ENCODE results near the gene CBFB. TPM values are rescaled to one million over a fixed set of nuclear protein-coding genes. Genes with fewer than 3 reads are reported as not detected.
A peak's percentile ranks its signal among the peaks of the same experiment; 100 is the strongest.

The CBFB gene
- total and polyA plus RNA-seq, 2 of the 13 experiments (the other 11 are each of a cell fraction or from before 2014, with no cell fraction given): 22.1 to 70.8 TPM

DNA sequence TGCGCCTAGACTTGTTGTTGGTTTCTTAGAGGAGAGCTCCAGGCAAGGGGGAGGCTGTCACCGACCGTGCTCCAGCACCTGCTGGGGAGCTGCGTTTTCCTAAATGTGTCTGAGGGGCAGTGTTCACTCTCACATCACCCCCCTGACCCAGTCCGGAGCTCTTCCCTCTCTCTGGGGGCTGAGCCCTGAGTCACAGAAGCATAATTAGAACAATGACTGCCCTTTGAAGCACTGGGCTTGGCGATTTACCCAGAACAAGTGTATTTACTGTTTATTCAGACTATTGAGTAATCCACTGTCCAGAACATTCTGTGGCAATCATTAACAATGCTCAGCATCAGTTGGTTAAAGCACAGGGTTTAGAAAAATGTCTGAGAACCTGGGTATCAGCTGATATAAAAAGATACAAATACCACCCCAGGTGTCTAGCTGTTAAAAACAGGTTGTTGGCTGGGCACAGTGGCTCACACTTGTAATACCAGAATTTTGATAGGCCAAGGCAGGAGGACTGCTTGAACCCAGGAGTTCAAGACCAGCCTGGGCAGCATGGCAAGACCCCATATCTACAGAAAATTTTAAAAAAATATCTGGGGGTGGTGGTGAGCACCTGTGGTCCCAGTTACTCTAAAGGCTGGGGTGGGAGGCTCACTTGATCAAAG is 32.5 kb upstream of the CBFB start (continued):
- no peak for TF ChIP-seq ZNF256 (CRISPR knock-in tag; conservative IDR thresholded peaks at IDR 0.05)
- TF ChIP-seq KAT8 (CRISPR knock-in tag; IDR thresholded peaks at IDR 0.05): peak; percentile 61; the same call in 1 of the 2 replicates
- TF ChIP-seq TOPORS (CRISPR knock-in tag; IDR thresholded peaks at IDR 0.05): no peak
- TF ChIP-seq SMAD1 (CRISPR knock-in tag; IDR thresholded peaks at IDR 0.05; ENCODE audit: borderline replicate concordance, low read depth): no peak
- TF ChIP-seq MEF2D (CRISPR knock-in tag; IDR thresholded peaks at IDR 0.05): 0 out of 2 replicates have a peak, but pooled peaks have one; percentile 53
- TF ChIP-seq ISL2 (CRISPR knock-in tag; IDR thresholded peaks at IDR 0.05): peak; percentile 46; the same call in 1 of the 2 replicates
- TF ChIP-seq ZFY (CRISPR knock-in tag; IDR thresholded peaks at IDR 0.05): 0 out of 2 replicates have a peak, but pooled peaks have one; percentile 19
- TF ChIP-seq HOXA9 (CRISPR knock-in tag; IDR thresholded peaks at IDR 0.05; ENCODE audit: borderline replicate concordance): no peak
- no peak for TF ChIP-seq CHCHD3 (CRISPR knock-in tag; IDR thresholded peaks at IDR 0.05)
- TF ChIP-seq, protein P1, sequence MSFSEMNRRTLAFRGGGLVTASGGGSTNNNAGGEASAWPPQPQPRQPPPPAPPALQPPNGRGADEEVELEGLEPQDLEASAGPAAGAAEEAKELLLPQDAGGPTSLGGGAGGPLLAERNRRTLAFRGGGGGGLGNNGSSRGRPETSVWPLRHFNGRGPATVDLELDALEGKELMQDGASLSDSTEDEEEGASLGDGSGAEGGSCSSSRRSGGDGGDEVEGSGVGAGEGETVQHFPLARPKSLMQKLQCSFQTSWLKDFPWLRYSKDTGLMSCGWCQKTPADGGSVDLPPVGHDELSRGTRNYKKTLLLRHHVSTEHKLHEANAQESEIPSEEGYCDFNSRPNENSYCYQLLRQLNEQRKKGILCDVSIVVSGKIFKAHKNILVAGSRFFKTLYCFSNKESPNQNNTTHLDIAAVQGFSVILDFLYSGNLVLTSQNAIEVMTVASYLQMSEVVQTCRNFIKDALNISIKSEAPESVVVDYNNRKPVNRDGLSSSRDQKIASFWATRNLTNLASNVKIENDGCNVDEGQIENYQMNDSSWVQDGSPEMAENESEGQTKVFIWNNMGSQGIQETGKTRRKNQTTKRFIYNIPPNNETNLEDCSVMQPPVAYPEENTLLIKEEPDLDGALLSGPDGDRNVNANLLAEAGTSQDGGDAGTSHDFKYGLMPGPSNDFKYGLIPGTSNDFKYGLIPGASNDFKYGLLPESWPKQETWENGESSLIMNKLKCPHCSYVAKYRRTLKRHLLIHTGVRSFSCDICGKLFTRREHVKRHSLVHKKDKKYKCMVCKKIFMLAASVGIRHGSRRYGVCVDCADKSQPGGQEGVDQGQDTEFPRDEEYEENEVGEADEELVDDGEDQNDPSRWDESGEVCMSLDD (CRISPR knock-in tag; IDR thresholded peaks at IDR 0.05; ENCODE audit: borderline replicate concordance): no peak
- peak; percentile 80 for TF ChIP-seq SMAD3 (CRISPR knock-in tag; IDR thresholded peaks at IDR 0.05)
- TF ChIP-seq RFXANK (CRISPR knock-in tag; IDR thresholded peaks at IDR 0.05): no peak
- no peak for TF ChIP-seq FOXA1 (IDR thresholded peaks at IDR 0.05)
- peak; percentile 66 for TF ChIP-seq FOXA1 (CRISPR knock-in tag; IDR thresholded peaks at IDR 0.05)
- no peak for TF ChIP-seq JUND (CRISPR knock-in tag; IDR thresholded peaks at IDR 0.05)
- TF ChIP-seq TP53 (CRISPR knock-in tag; conservative IDR thresholded peaks at IDR 0.05): no peak
- TF ChIP-seq ZFP37 (CRISPR knock-in tag; IDR thresholded peaks at IDR 0.05; ENCODE audit: borderline replicate concordance): no peak
- TF ChIP-seq MBNL3 (CRISPR knock-in tag; conservative IDR thresholded peaks at IDR 0.05): no peak
- TF ChIP-seq, protein P2, sequence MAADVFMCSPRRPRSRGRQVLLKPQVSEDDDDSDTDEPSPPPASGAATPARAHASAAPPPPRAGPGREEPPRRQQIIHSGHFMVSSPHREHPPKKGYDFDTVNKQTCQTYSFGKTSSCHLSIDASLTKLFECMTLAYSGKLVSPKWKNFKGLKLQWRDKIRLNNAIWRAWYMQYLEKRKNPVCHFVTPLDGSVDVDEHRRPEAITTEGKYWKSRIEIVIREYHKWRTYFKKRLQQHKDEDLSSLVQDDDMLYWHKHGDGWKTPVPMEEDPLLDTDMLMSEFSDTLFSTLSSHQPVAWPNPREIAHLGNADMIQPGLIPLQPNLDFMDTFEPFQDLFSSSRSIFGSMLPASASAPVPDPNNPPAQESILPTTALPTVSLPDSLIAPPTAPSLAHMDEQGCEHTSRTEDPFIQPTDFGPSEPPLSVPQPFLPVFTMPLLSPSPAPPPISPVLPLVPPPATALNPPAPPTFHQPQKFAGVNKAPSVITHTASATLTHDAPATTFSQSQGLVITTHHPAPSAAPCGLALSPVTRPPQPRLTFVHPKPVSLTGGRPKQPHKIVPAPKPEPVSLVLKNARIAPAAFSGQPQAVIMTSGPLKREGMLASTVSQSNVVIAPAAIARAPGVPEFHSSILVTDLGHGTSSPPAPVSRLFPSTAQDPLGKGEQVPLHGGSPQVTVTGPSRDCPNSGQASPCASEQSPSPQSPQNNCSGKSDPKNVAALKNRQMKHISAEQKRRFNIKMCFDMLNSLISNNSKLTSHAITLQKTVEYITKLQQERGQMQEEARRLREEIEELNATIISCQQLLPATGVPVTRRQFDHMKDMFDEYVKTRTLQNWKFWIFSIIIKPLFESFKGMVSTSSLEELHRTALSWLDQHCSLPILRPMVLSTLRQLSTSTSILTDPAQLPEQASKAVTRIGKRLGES (CRISPR knock-in tag; IDR thresholded peaks at IDR 0.05; ENCODE audit: borderline replicate concordance): no peak
- TF ChIP-seq MYC (CRISPR knock-in tag; IDR thresholded peaks at IDR 0.05; ENCODE audit: borderline replicate concordance): peak; percentile 42; the same call in 1 of the 2 replicates
- no peak for TF ChIP-seq TBX3 (IDR thresholded peaks at IDR 0.05; ENCODE audit: borderline replicate concordance)
- TF ChIP-seq, protein P3, sequence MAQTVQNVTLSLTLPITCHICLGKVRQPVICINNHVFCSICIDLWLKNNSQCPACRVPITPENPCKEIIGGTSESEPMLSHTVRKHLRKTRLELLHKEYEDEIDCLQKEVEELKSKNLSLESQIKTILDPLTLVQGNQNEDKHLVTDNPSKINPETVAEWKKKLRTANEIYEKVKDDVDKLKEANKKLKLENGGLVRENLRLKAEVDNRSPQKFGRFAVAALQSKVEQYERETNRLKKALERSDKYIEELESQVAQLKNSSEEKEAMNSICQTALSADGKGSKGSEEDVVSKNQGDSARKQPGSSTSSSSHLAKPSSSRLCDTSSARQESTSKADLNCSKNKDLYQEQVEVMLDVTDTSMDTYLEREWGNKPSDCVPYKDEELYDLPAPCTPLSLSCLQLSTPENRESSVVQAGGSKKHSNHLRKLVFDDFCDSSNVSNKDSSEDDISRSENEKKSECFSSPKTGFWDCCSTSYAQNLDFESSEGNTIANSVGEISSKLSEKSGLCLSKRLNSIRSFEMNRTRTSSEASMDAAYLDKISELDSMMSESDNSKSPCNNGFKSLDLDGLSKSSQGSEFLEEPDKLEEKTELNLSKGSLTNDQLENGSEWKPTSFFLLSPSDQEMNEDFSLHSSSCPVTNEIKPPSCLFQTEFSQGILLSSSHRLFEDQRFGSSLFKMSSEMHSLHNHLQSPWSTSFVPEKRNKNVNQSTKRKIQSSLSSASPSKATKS (CRISPR knock-in tag; IDR thresholded peaks at IDR 0.05): peak; percentile 49; the same call in 1 of the 2 replicates
- TF ChIP-seq ZNF333 (CRISPR knock-in tag; IDR thresholded peaks at IDR 0.05; ENCODE audit: borderline replicate concordance): no peak
- peak; percentile 15; the same call in 1 of the 2 replicates for TF ChIP-seq NR2F6 (IDR thresholded peaks at IDR 0.05)
- peak; percentile 57; the same call in 1 of the 2 replicates for TF ChIP-seq NR2F6 (CRISPR knock-in tag; IDR thresholded peaks at IDR 0.05)
